ENCODE measurements around the gene AKTIP.

AKTIP gene

DNA sequence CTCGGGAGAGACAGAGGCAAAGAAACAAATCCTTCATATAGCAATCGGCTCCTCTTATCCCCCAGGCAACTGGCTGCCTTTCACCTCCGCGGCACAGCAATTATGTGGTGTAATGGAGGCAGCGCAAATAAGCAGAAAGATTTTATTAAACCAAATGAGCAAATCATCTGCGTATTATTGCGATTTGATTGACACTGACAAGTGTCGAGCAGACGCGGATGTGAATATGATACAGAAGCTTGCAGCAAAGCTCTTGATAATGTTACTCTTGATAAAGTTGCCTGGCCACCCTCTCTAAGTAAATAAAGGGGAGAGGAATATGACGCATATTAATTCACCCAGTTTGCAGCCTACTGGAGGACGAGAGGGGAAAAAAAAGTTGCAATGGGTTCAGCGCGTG is 26.5 kb upstream of the AKTIP start:
- no peaks in the 10 kb centered on the region for H3F3A ChIP-seq (ENCODE audit: control insufficient read depth, insufficient read depth)
- H3K27ac ChIP-seq (ENCODE audit: low read depth, low read length), result no peak overlapping the region
- H3K36me3 ChIP-seq (ENCODE audit: control insufficient read depth, low read length), result no peaks in the 10 kb centered on the region
- peaks cover 9% of the 10 kb centered on the region for H3K27me3 ChIP-seq (ENCODE audit: control insufficient read depth, low read length)
- no peak overlapping the region for H3K4me2 ChIP-seq (ENCODE audit: low read length)
- H3K9me2 ChIP-seq (replicated peaks; ENCODE audit: control insufficient read depth, low read length), result no peaks in the 10 kb centered on the region
- H3K79me2 ChIP-seq (ENCODE audit: control insufficient read depth, low read length), result no peaks in the 10 kb centered on the region
- no peak for TF ChIP-seq EZH2phosphoT487 (IDR thresholded peaks at IDR 0.05; ENCODE audit: borderline replicate concordance, low read length)
- TF ChIP-seq, protein P1, sequence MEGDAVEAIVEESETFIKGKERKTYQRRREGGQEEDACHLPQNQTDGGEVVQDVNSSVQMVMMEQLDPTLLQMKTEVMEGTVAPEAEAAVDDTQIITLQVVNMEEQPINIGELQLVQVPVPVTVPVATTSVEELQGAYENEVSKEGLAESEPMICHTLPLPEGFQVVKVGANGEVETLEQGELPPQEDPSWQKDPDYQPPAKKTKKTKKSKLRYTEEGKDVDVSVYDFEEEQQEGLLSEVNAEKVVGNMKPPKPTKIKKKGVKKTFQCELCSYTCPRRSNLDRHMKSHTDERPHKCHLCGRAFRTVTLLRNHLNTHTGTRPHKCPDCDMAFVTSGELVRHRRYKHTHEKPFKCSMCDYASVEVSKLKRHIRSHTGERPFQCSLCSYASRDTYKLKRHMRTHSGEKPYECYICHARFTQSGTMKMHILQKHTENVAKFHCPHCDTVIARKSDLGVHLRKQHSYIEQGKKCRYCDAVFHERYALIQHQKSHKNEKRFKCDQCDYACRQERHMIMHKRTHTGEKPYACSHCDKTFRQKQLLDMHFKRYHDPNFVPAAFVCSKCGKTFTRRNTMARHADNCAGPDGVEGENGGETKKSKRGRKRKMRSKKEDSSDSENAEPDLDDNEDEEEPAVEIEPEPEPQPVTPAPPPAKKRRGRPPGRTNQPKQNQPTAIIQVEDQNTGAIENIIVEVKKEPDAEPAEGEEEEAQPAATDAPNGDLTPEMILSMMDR (IDR thresholded peaks at IDR 0.05; ENCODE audit: low read depth, low read length, poor library complexity, severe bottlenecking), result no peak
- no peaks in the 10 kb centered on the region for H3K4me1 ChIP-seq (ENCODE audit: control insufficient read depth, low read length)
- no peak overlapping the region for H3K4me3 ChIP-seq (ENCODE audit: low read length)
- no peaks in the 10 kb centered on the region for H3K9me3 ChIP-seq (ENCODE audit: control insufficient read depth, insufficient read depth, low read length)
- H4K20me1 ChIP-seq (ENCODE audit: control insufficient read depth, insufficient read depth, low read depth, low read length), result no peaks in the 10 kb centered on the region

DNA sequence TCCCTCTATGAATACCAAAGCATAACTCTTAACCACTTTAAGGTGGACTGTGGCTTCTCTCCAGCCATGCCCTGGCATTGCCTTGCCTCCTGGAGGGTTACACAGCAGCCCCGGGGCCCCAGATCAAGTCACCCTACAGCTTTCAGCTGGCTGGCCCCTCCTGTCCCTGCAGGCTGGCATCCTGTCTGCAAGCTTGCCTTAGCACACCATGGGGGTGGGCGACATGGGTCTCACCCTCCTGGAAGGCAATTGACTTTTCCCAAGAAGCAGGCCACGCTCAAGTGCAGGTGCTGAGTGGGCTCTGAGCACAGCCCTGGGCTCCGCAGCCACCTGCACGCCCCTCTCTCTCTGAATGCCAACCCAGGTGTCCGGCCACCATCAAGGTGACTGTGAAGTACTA is 25.8 kb upstream of the AKTIP start:
- no peaks in the 10 kb centered on the region for H4K20me1 ChIP-seq (ENCODE audit: control insufficient read depth, insufficient read depth, low read depth, low read length)
- no peaks in the 10 kb centered on the region for H3K9me2 ChIP-seq (replicated peaks; ENCODE audit: control insufficient read depth, low read length)
- H3K4me2 ChIP-seq (ENCODE audit: low read length), result no peak overlapping the region
- TF ChIP-seq, protein P1 (IDR thresholded peaks at IDR 0.05; ENCODE audit: low read depth, low read length, poor library complexity, severe bottlenecking), result no peak
- TF ChIP-seq EZH2phosphoT487 (IDR thresholded peaks at IDR 0.05; ENCODE audit: borderline replicate concordance, low read length), result no peak
- no peak overlapping the region for H3K4me3 ChIP-seq (ENCODE audit: low read length)
- peaks cover 9% of the 10 kb centered on the region for H3K27me3 ChIP-seq (ENCODE audit: control insufficient read depth, low read length)
- no peaks in the 10 kb centered on the region for H3K79me2 ChIP-seq (ENCODE audit: control insufficient read depth, low read length)
- H3K9me3 ChIP-seq (ENCODE audit: control insufficient read depth, insufficient read depth, low read length), result no peaks in the 10 kb centered on the region
- no peaks in the 10 kb centered on the region for H3K4me1 ChIP-seq (ENCODE audit: control insufficient read depth, low read length)
- no peaks in the 10 kb centered on the region for H3K36me3 ChIP-seq (ENCODE audit: control insufficient read depth, low read length)
- no peak overlapping the region for H3K27ac ChIP-seq (ENCODE audit: low read depth, low read length)
- H3F3A ChIP-seq (ENCODE audit: control insufficient read depth, insufficient read depth), result no peaks in the 10 kb centered on the region

DNA sequence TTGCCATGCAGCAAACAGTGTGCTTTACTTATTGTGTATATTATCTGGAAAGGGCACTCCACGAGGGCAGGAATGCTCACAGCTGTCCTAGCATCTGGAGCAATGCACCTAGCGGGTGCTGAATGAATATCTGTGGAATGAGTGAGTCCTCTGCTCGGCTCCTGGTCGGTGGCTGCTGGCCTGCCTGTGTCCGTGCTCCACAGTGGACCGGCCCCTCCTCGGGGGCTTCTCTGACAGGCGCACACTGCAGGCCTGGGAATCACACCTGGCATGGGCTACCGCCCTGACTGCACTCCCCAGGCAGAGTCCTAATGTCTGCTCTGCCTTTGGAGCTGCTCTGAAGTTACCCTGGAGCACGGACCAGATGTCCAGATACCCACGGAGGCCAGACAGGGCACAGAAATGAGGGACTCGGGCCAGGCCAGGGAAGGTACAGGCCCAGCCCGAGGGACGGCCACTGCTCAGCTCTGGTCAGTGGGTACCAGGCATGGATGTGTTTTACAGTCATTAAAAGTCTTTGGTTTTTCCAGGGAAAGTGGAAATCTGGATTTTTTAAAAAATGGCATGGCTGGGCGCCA is 21.1 kb upstream of the AKTIP start:
- H3K9me3 ChIP-seq (ENCODE audit: control insufficient read depth, insufficient read depth, low read length), result no peaks in the 10 kb centered on the region
- H3K4me3 ChIP-seq (ENCODE audit: low read length), result no peak overlapping the region
- H3K79me2 ChIP-seq (ENCODE audit: control insufficient read depth, low read length), result no peaks in the 10 kb centered on the region
- H3K27ac ChIP-seq (ENCODE audit: low read depth, low read length), result no peak overlapping the region
- TF ChIP-seq EZH2phosphoT487 (IDR thresholded peaks at IDR 0.05; ENCODE audit: borderline replicate concordance, low read length), result no peak
- TF ChIP-seq, protein P1 (IDR thresholded peaks at IDR 0.05; ENCODE audit: low read depth, low read length, poor library complexity, severe bottlenecking), result no peak
- H3F3A ChIP-seq (ENCODE audit: control insufficient read depth, insufficient read depth), result no peaks in the 10 kb centered on the region
- H3K27me3 ChIP-seq (ENCODE audit: control insufficient read depth, low read length), result peaks cover 21% of the 10 kb centered on the region
- H3K4me2 ChIP-seq (ENCODE audit: low read length), result no peak overlapping the region
- no peaks in the 10 kb centered on the region for H3K36me3 ChIP-seq (ENCODE audit: control insufficient read depth, low read length)
- H3K4me1 ChIP-seq (ENCODE audit: control insufficient read depth, low read length), result peaks cover 11% of the 10 kb centered on the region
- H3K9me2 ChIP-seq (replicated peaks; ENCODE audit: control insufficient read depth, low read length), result no peaks in the 10 kb centered on the region
- H4K20me1 ChIP-seq (ENCODE audit: control insufficient read depth, insufficient read depth, low read depth, low read length), result 0 out of 2 replicates have a peak, but pooled peaks cover 3% of the 10 kb centered on the region

Measured in DOHH2 (cell line).